ENCODE results near the gene BCL2L2. TPM values are rescaled to one million over a fixed set of nuclear protein-coding genes. Genes with fewer than 3 reads are reported as not detected.

BCL2L2 gene
- total and polyA plus RNA-seq, 12 donors: 16.8 to 44.9 (median 36.4) TPM

DNA sequence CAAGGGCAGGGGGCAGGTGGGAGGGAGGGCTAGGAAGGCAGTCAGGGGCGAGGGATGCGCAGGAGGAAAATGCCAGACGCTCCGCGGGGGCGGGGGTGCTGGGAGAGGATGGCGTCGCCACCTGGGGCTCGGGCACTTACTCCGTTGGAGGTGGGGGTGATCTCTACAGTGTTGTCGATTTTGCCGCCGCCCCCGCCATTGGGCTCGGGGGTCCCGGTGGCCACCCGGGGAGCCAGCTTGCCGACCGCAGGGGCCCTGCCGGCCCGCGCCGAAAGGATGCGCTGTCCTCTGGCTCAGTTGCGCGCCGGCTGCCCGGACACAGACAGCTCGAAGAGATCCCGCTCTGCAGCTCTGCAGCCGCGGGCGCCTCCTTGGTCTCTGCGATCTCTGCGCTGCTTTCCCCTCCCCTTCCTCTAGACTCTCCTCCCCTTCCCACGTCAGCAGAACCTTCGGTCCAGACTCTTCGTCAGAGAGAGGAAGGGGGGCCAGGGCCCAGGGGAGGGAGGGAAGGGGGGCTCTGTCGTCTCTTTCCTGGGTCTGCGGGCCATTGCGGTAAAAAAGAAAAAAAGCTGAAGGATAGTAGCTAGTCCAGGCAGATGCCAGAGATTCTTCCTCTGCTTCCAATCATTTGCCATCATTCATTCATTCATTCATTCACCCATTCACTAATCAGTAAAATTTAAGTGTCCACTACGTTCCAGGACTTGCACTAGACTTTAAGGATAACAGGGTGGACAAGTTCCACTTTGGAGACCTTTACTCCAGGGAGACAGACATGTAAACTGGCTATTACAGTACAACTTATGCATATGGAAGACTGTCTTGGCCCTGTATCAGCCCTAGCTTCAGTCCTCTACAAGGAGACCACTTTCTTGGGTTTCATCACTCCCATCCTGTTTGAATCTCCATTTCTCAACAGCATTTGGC lies 46.1 kb downstream of the BCL2L2 start, which contains the start of gene SLC22A17:
TSS of gene SLC22A17 (minus strand) at position 382 of the 927 bp plus-strand sequence.
- Histone ChIP-seq H3K27me3 (peaks cover 0 to 45% (median 0%) of the 10 kb centered on the region in 7 donors), H3K9me3 (no peaks in the 10 kb centered on the region), H3K36me3 (peaks cover 0 to 10% (median 0%) of the 10 kb centered on the region in 9 donors), H3K27ac (peak within 1 kb of the TSS in 5 of 10 donors; percentile 13 to 70 (median 58)), H3K4me3 (peak within 1 kb of the TSS; percentile 43 to 79 (median 63)), H3K4me1 (peaks cover 0 to 20% (median 9%) of the 10 kb centered on the region in 9 donors)
- DNase-seq: peak; percentile 74 to 85
- peak in 4 of 9 donors; percentile 3 to 43 (median 22) for TF ChIP-seq CTCF (IDR thresholded peaks at IDR 0.05)
- ATAC-seq: peak; percentile 86 to 96 (median 93)
- intact Hi-C loops (cut with DNase I): no loop called here
- WGBS, 2 donors: 0 to 1% methylated on average over 42 of the region's 42 CpGs

GRCh38 chr14:23353433-23353780 lies 46.8 kb downstream of the BCL2L2 start:
- TF ChIP-seq CTCF (IDR thresholded peaks at IDR 0.05): no peak
- no peaks in the 10 kb centered on the region for H3K9me3 ChIP-seq
- intact Hi-C loops (cut with DNase I): no loop called here
- peaks cover 0 to 45% (median 0%) of the 10 kb centered on the region in 7 donors for H3K27me3 ChIP-seq
- WGBS, 2 donors: 81 to 85% methylated on average over 5 of the region's 5 CpGs
- ATAC-seq (no peak), DNase-seq (no peak)
- H3K4me1 ChIP-seq: peaks cover 0 to 25% (median 9%) of the 10 kb centered on the region in 9 donors
- peaks cover 0 to 14% (median 0%) of the 10 kb centered on the region in 9 donors for H3K36me3 ChIP-seq
- H3K27ac ChIP-seq: peak overlapping the region in 1 of 10 donors; percentile 70
- peak overlapping the region in 1 of 10 donors; percentile 63 for H3K4me3 ChIP-seq

GRCh38 chr14:23354990-23355389 lies 48.4 kb downstream of the BCL2L2 start:
- H3K27ac ChIP-seq: no peak overlapping the region
- ATAC-seq: no peak
- TF ChIP-seq CTCF (IDR thresholded peaks at IDR 0.05): no peak
- H3K4me1 ChIP-seq: peaks cover 0 to 27% (median 9%) of the 10 kb centered on the region in 9 donors
- no peaks in the 10 kb centered on the region for H3K9me3 ChIP-seq
- peaks cover 0 to 17% (median 0%) of the 10 kb centered on the region in 9 donors for H3K36me3 ChIP-seq
- intact Hi-C loops (cut with DNase I): no loop called here
- no peak for DNase-seq
- WGBS, 2 donors: 84% methylated on average over 6 of the region's 6 CpGs
- no peak overlapping the region for H3K4me3 ChIP-seq
- H3K27me3 ChIP-seq: peaks cover 0 to 45% (median 0%) of the 10 kb centered on the region in 7 donors

- H3K27me3 ChIP-seq: peaks cover 0 to 38% (median 0%) of the 10 kb centered on the region in 7 donors
- H3K36me3 ChIP-seq: peaks cover 0 to 20% (median 0%) of the 10 kb centered on the region in 9 donors
- no peaks in the 10 kb centered on the region for H3K9me3 ChIP-seq
- ATAC-seq (no peak), DNase-seq (no peak)
- peaks cover 0 to 27% (median 9%) of the 10 kb centered on the region in 9 donors for H3K4me1 ChIP-seq
- H3K27ac ChIP-seq: no peak overlapping the region
- intact Hi-C loops (cut with DNase I): no loop called here
- 88 to 89% methylated on average over 6 of the region's 6 CpGs for WGBS, 2 donors
- no peak overlapping the region for H3K4me3 ChIP-seq
- no peak for TF ChIP-seq CTCF (IDR thresholded peaks at IDR 0.05)
These were observed 49.3 kb downstream of the BCL2L2 start for GRCh38 chr14:23355871-23356435.
